GM19463 (cell line): ENCODE measurements around the gene ROPN1B.
"Not testable (repeated sequence)": the region's sequence is repeated elsewhere in the genome, so short reads cannot be mapped to it uniquely, and the experiment has no call there.

ENCODE experiments used
- ATAC-seq: cut with Tn5 transposase; IDR thresholded peaks from one replicate; pipeline ENCODE4 v1.9.1; 2021; ENCODE audit warnings: mild to moderate bottlenecking, moderate library complexity; ENCODE audit not compliant: unreplicated experiment

ROPN1B gene

DNA sequence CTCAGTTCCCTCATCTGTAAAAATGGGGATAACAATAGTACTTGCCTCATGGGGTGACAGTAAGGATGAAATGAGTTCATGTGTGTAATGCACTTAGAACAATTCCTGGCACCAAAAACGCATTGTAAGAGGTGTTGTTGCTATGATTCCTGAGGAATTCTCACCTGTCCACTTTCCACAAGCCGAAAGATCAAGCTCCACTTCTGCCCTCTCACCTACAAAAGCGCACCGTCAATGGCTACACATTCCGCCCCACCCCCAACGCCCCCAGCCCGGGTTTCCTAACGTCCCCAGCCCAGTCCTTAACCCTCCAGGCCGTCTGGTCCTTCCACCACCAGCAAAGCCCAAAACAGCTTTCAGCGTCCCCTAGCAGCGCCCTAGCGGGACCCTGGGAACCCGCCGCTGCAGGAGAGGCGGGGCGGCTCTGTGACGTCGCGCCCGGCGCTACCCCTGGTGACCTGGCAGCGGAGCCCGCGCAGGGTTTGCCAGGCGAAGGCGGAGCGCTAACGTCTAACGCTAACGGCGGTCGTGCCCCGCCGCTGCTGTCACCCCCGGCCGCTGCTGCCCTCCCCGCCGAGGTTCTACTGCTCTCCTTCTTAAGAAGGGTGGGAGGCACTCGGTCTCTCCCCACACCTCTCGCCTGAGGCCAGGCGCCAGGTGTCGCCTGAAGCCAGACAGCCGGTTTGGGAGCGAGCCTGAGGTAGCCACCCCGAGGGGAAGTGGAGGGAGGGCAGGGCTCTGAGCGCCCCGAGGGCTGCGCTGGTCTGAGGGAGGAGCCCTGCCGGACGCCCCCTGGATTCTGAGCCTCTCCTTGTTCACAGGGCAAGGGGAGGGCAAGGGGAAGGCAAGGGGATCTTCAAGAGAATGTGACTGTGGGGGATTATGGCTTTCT lies at the start of gene ROPN1B:
TSS of gene ROPN1B (plus strand) at position 478 of the 892 bp plus-strand sequence. CDS start 2,877 bp downstream, outside the sequence.
- not testable (repeated sequence) for ATAC-seq

DNA sequence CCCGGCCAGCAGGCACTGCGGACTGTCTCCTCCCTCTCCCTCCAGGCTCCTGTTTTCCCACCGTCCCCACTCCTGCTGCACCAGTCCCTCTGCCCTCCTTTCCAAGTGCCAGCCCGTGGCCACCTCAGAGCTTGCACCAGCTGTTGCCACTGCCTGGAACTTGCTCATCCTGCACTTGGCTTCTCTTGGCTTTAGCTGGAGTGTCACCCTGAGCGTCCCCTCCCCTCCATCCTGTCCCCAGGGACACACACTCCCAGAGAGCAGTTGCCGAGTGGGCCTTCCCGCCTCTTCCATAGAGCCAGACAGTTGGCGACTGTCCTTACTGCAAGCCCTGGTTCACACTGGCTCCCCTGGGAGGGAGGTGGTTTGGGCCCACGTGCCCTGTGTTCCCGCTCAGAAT lies 48.8 kb upstream of the ROPN1B start:
- ATAC-seq = not testable (repeated sequence)

- ATAC-seq = not testable (repeated sequence)
Observed at GRCh38 chr3:125920751-125921279, 48.2 kb upstream of the ROPN1B start.

- ATAC-seq = not testable (repeated sequence)
Observed at GRCh38 chr3:125921712-125922111, 47.3 kb upstream of the ROPN1B start.

GRCh38 chr3:125923324-125924115 lies 45.5 kb upstream of the ROPN1B start:
- ATAC-seq = not testable (repeated sequence)

GRCh38 chr3:125924276-125924675 lies 44.7 kb upstream of the ROPN1B start:
- not testable (repeated sequence) for ATAC-seq

GRCh38 chr3:125925727-125926126 lies 43.3 kb upstream of the ROPN1B start:
- not testable (repeated sequence) for ATAC-seq

DNA sequence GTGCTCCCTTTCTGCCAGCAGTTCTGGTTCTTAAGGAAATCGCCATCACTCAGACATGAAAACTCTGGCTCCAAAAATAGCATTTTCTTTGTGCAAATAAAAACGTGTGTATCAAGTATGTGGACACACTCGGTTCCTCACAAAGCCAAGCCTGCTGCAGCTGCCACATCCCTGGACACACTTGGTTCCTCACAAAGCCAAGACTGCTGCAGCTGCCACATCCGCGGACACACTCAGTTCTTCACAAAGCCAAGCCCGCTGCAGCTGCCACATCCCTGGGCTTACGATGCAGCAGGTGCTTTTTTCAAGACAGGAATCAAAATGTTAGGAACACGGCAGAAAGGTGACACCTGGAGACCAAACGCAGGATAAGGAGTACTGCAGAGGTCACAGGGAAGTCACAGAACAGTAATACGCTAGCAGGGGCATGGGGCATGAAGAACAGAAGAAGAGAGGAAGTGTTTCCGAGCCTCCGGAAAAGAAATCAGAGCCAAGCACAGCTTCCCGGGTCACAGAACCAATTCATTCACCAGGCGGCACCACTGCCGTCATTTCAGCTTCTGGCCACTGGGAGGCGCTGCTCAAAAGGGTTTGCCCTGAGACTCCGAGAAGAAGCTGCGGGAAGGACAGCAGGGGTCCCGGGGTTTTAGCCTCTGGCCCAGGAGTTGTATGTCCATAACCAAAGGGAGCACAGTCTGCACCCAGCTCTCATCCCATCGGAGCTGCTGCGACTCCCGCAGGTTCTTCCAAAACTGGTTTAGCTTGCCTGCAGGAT lies 40.0 kb upstream of the ROPN1B start:
- not testable (repeated sequence) for ATAC-seq

- ATAC-seq = not testable (repeated sequence)
Observed at GRCh38 chr3:125929765-125930164, 39.2 kb upstream of the ROPN1B start.

DNA sequence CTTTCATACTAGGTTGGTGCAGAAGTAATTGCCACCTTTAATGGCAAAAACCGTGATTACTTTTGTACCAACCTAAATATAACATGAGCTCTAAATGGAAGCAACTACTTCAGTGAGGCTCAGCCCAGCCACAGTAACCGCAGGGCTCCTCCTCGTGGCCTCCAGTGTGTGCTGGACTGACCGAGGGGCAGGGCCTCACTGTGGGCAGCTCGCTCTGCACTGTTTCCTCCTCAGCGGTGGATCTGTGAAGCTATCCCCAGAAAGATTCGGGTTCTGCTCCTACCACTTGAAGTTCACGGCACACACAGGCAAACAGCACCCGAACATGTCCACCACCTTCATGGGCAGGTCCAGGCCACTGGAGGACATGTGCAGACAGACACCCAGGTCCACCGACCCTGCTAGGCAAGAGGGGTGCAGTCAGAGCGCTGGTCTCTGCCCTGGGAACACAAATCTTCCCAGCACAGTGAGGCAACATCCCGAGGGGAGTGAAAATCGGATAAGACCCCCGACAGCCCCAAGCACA lies 37.6 kb upstream of the ROPN1B start:
- ATAC-seq = not testable (repeated sequence)

DNA sequence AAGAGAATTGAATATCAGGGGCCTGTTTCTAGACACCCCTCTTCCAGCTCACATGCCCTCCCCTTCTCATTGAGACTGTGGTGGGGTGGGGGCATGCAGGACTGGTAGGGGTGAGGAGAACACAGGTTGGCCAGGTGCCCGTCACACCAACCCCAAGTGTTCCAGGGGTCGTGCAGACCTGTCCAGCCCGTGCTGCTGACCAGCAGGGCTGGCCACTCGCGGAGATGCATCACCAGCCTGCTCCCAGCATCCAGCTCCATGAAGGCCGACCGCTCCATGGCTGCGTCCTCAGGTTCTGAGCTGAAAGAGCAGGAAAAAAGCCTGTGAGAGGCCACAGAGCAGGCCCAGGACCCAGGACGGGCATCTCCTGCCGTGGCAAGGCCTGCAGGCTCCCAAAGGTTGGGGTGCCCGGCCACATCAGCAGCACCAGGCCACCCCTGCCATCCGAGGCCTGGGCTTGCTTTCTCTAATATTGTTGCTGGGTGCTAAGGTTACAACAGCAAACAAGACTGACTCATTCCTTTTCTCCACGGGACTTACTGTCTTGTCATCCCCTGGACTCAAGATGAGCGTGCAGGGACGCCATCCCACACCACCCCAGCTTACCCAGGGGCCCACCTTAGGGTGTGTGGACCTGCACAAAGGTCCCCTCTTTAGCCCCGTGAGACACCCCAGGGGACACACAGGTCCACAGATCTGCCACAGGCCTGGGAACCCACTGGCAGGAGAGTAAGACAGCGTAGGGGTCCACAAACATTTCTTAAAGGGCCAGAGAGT lies 35.4 kb upstream of the ROPN1B start:
- ATAC-seq = not testable (repeated sequence)

GRCh38 chr3:125935252-125935874 lies 33.6 kb upstream of the ROPN1B start:
- not testable (repeated sequence) for ATAC-seq

GRCh38 chr3:125936210-125936815 lies 32.7 kb upstream of the ROPN1B start:
- not testable (repeated sequence) for ATAC-seq

DNA sequence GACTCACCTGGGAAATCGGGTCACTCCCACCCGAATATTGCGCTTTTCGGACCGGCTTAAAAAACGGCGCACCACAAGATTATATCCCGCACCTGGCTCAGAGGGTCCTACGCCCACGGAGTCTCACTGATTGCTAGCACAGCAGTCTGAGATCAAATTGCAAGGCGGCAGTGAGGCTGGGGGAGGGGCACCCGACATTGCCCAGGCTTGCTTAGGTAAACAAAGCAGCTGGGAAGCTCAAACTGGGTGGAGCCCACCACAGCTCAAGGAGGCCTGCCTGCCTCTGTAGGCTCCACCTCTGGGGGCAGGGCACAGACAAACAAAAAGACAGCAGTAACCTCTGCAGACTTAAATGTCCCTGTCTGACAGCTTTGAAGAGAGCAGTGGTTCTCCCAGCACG lies 32.1 kb upstream of the ROPN1B start:
- not testable (repeated sequence) for ATAC-seq

DNA sequence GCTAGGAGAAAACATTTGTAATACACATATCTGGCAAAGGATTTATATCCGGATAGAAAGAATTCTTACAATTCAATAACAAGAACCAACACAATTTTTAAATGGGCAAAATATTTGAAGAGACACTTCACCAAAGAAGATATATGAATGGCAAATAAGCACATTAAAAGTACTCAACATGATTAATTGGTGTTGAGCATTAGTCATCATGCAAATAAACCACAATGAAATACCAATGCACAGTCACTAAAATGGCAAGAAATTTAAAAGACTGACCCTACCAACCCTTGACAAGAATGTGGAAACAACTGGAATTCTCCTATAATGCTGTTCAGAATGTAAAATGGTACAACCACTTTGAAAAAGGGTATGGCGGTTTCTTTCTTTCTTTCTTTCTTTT lies 21.2 kb upstream of the ROPN1B start:
- not testable (repeated sequence) for ATAC-seq

DNA sequence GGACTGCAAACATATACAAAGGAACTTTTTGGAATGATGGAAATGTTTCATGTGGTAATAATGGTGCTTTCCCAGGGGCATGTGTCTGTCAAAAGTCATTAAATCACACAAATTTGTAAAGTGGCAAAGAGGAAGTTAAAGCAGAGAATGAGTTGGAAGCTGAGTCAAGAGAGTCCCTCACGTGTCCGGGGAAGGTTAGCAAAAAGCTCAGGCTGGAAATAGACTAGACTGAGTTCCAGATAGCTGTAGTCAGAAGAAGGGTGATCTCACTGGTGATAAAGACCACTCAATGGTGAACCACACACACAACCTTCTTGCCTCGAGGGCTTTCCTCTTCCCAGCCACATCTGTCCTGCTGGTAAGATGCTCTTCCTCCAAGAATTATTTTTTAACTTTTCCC lies 20.1 kb upstream of the ROPN1B start:
- not testable (repeated sequence) for ATAC-seq

- not testable (repeated sequence) for ATAC-seq
Observed at GRCh38 chr3:125951176-125951575, 17.8 kb upstream of the ROPN1B start.

DNA sequence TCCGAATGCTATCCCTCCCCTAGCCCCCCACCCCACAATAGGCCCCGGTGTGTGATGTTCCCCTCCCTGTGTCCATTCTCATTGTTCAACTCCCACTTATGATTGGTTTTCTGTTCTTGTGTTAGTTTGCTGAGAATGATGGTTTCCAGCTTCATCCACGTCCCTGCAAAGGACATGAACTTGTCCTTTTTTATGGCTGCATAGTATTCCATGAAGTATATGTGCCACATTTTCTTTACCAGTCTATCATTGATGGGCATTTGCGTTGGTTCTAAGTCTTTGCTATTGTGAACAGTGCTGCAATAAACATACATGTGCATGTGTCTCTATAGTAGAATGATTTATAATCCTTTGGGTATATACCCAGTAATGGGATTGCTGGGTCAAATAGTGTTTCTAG lies 12.0 kb upstream of the ROPN1B start:
- ATAC-seq = not testable (repeated sequence)
